Endodermal cell (in vitro differentiated cells): ENCODE data around the gene NCS1. TPM values are rescaled to one million over a fixed set of nuclear protein-coding genes. Genes with fewer than 3 reads are reported as not detected.

Experiments used
- DNase-seq: peaks from one replicate; pipeline ENCODE4 v3.0.0-alpha.2; 2017
- H3K27ac ChIP-seq: 2 replicates; pipeline ENCODE4 v1.5.1; 2013; ENCODE audit warnings: mild to moderate bottlenecking, low read depth, low read length, moderate library complexity
- H3K27me3 ChIP-seq: 2 replicates; pipeline ENCODE4 v1.6.1; 2013; ENCODE audit warnings: mild to moderate bottlenecking, low read length, moderate library complexity; ENCODE audit not compliant: insufficient read depth, control insufficient read depth, poor library complexity, severe bottlenecking
- H3K36me3 ChIP-seq: 2 replicates; pipeline ENCODE4 v1.7.0; 2013; ENCODE audit warnings: mild to moderate bottlenecking, low read length, moderate library complexity; ENCODE audit not compliant: control insufficient read depth, insufficient read depth
- H3K4me1 ChIP-seq: one replicate; pipeline ENCODE4 v1.7.0; 2013; ENCODE audit warnings: low read length; ENCODE audit not compliant: control insufficient read depth, insufficient read depth
- H3K4me3 ChIP-seq: 2 replicates; pipeline ENCODE4 v1.5.1; 2013; ENCODE audit warnings: mild to moderate bottlenecking, low read length, moderate library complexity
- H3K9ac ChIP-seq: 2 replicates; pipeline ENCODE4 v1.6.1; 2013; ENCODE audit warnings: mild to moderate bottlenecking, low read length, moderate library complexity; ENCODE audit not compliant: poor library complexity, severe bottlenecking; ENCODE audit errors: extremely low read depth
- H3K9me3 ChIP-seq: 2 replicates; pipeline ENCODE4 v1.6.1; 2013; ENCODE audit warnings: mild to moderate bottlenecking, low read length, moderate library complexity; ENCODE audit not compliant: control insufficient read depth
- H3K27ac Mint-ChIP-seq: 2 replicates; pipeline ENCODE4 v1.8.0; 2020; ENCODE audit warnings: mixed read lengths
- H3K27me3 Mint-ChIP-seq: 2 replicates; pipeline ENCODE4 v1.8.0; 2021; ENCODE audit warnings: mild to moderate bottlenecking, mixed read lengths; ENCODE audit not compliant: insufficient read depth
- H3K36me3 Mint-ChIP-seq: 2 replicates; pipeline ENCODE4 v1.8.0; 2020; ENCODE audit warnings: low read depth, mixed read lengths
- H3K4me1 Mint-ChIP-seq: 2 replicates; pipeline ENCODE4 v1.8.0; 2020; ENCODE audit warnings: mixed read lengths
- H3K4me3 Mint-ChIP-seq: 2 replicates; pipeline ENCODE4 v1.8.0; 2020; ENCODE audit warnings: mild to moderate bottlenecking, moderate library complexity, mixed read lengths
- H3K9me3 Mint-ChIP-seq: 2 replicates; pipeline ENCODE4 v1.8.0; 2020; ENCODE audit warnings: mild to moderate bottlenecking, mixed read lengths
- WGBS, 2 experiments: methylation state at CpG; one replicate each; pipeline versions ENCODE4 v1.1.5 to v1.1.7; 2013; ENCODE audit warnings: missing lambda C conversion rate in 2 of 2, mixed read lengths in 1 of 2; ENCODE audit not compliant: insufficient coverage in 1 of 2, insufficient read length in 1 of 2; 5-methylcytosine and 5-hydroxymethylcytosine counted together
- total RNA-seq, 2 donors: library from RNA; stranded (reverse); fragmentation: NEBNext Ultra II Directional in 1 of 2; extraction: Animal tissue kit (Norgen Biotek cat#: 25700) in 1 of 2; gene quantifications; 2 replicates in 1 of 2; 3 replicates in 1 of 2; pipeline ENCODE4 v1.2.1, GENCODE V29; 2021
- TF ChIP-seq, protein P1 (sequence below): fragments of 200-600 bp; sonication (generic); conservative IDR thresholded peaks from 2 replicates; pipeline ENCODE4 v1.5.0; 2021; ENCODE audit warnings: antibody characterized with exemption, mild to moderate bottlenecking

The NCS1 gene
- total RNA-seq, 2 donors from 2014 or later: 40.6 to 47.7 TPM

DNA sequence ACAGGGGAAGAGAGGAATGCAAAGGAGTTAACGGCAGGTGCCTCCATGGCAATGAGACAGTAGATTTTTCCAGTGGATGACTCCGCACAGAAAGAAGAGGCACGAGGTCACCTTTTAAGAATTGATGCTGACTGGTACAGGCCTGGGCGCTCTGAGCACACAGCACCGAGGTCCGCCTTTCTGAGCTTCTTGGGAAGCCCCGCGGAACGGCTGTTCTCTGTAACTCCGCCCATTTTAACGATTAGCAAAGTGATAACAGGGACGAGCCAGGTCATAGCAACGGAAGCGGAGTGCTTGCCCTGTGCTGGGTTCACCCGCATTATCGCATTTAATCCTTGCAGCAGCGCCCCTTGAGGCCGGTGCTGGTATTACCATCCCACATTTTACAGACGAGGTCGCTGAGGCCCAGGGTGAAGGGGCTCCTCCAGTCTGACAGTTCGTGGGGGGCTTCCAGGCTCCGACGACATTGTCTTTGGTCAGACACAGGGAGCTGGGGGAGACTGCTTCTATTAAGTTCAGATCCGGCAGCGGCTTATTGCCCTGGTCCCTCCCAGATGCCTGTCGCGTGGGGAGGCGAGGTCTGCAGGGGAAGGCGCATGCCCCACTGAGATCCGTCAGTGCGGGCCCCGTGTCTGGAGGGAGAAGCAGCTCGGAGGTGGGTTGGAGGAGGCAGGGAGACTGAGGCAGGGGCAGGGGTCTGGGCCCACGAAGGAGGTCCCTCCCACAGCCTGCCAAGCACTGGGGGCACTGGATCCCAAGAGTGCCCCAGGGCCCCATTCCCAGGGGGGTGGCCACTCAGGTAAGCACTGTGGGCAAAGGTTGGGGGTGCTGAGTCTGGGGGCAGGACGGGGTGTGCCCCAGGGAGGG is 71.0 kb downstream of the NCS1 start:
- no peaks in the 10 kb centered on the region for H3K4me1 ChIP-seq
- H3K27ac Mint-ChIP-seq: peak overlapping the region; percentile 52
- peak; percentile 97 for DNase-seq
- no peak overlapping the region for H3K4me3 ChIP-seq
- H3K4me1 Mint-ChIP-seq: peaks cover 12% of the 10 kb centered on the region
- H3K36me3 Mint-ChIP-seq: no peaks in the 10 kb centered on the region
- peaks cover 7% of the 10 kb centered on the region for H3K27me3 Mint-ChIP-seq
- 21 to 39% methylated on average over 24 to 35 of the region's 35 CpGs for WGBS, 2 experiments
- H3K9ac ChIP-seq: no peak overlapping the region
- no peaks in the 10 kb centered on the region for H3K36me3 ChIP-seq
- H3K27ac ChIP-seq: no peak overlapping the region
- H3K4me3 Mint-ChIP-seq: peak overlapping the region; percentile 30
- no peaks in the 10 kb centered on the region for H3K9me3 Mint-ChIP-seq
- TF ChIP-seq, protein P1, sequence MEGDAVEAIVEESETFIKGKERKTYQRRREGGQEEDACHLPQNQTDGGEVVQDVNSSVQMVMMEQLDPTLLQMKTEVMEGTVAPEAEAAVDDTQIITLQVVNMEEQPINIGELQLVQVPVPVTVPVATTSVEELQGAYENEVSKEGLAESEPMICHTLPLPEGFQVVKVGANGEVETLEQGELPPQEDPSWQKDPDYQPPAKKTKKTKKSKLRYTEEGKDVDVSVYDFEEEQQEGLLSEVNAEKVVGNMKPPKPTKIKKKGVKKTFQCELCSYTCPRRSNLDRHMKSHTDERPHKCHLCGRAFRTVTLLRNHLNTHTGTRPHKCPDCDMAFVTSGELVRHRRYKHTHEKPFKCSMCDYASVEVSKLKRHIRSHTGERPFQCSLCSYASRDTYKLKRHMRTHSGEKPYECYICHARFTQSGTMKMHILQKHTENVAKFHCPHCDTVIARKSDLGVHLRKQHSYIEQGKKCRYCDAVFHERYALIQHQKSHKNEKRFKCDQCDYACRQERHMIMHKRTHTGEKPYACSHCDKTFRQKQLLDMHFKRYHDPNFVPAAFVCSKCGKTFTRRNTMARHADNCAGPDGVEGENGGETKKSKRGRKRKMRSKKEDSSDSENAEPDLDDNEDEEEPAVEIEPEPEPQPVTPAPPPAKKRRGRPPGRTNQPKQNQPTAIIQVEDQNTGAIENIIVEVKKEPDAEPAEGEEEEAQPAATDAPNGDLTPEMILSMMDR: peak; percentile 93
- H3K27me3 ChIP-seq: no peaks in the 10 kb centered on the region
- no peaks in the 10 kb centered on the region for H3K9me3 ChIP-seq

DNA sequence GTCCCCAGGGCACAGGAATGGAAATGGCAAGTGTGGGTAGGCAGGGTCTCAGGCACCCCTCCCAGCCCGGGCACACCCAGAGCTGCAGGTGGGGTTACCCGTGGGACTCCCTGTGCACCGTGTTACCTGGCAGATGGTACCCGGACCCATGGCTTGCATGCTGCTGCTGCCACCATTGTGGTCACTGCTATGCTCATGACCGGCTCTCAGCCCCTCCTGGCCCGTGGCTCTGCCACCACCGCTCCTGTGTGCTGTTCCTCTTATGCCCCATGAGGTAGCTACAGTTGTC is 71.6 kb downstream of the NCS1 start:
- peaks cover 7% of the 10 kb centered on the region for H3K27me3 Mint-ChIP-seq
- no peaks in the 10 kb centered on the region for H3K9me3 Mint-ChIP-seq
- H3K4me3 ChIP-seq: no peak overlapping the region
- H3K27me3 ChIP-seq: no peaks in the 10 kb centered on the region
- H3K9me3 ChIP-seq: no peaks in the 10 kb centered on the region
- no peaks in the 10 kb centered on the region for H3K36me3 ChIP-seq
- no peak overlapping the region for H3K27ac Mint-ChIP-seq
- H3K36me3 Mint-ChIP-seq: no peaks in the 10 kb centered on the region
- no peaks in the 10 kb centered on the region for H3K4me1 ChIP-seq
- WGBS, 2 experiments: 91 to 93% methylated on average over 7 of the region's 7 CpGs
- H3K4me3 Mint-ChIP-seq: no peak overlapping the region
- no peak overlapping the region for H3K9ac ChIP-seq
- H3K4me1 Mint-ChIP-seq: peaks cover 12% of the 10 kb centered on the region
- TF ChIP-seq, protein P1: no peak
- DNase-seq: no peak
- no peak overlapping the region for H3K27ac ChIP-seq

DNA sequence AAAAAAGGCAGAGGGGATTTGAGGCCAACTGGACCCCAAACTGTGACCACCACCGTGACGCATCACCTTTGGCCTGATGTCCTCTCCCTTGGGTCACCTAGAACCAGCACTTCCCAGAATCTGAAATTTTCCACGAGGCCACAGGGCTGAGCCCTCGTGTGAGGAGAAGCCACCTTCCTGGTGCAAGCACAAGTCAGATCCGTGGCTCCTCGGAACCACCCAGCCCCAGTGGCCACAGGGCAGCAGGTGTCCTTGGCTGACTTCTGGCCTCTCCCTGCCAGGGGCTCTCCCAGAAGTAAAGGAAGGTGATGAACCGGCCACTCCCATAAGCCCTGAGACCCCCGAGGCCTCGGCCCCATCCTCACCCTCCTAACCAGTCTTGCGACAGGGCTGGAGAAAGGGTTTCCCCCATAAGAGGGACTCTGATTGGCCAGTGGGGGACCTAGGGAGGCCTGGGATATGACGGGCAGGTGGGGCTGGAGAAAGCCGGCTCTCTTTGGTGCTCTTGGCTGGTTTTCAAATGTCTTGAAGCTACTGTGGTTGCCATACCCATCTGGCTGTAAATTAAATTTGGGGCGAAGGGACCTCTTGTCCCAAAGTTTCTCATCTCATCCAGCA is 72.5 kb downstream of the NCS1 start:
- no peaks in the 10 kb centered on the region for H3K9me3 Mint-ChIP-seq
- H3K9me3 ChIP-seq: no peaks in the 10 kb centered on the region
- 93 to 95% methylated on average over 4 to 13 of the region's 13 CpGs for WGBS, 2 experiments
- H3K36me3 ChIP-seq: no peaks in the 10 kb centered on the region
- H3K27ac Mint-ChIP-seq: no peak overlapping the region
- no peaks in the 10 kb centered on the region for H3K27me3 ChIP-seq
- no peak overlapping the region for H3K27ac ChIP-seq
- H3K9ac ChIP-seq: no peak overlapping the region
- H3K4me3 ChIP-seq: no peak overlapping the region
- no peaks in the 10 kb centered on the region for H3K36me3 Mint-ChIP-seq
- H3K4me1 ChIP-seq: no peaks in the 10 kb centered on the region
- TF ChIP-seq, protein P1: no peak
- H3K4me1 Mint-ChIP-seq: peaks cover 12% of the 10 kb centered on the region
- H3K27me3 Mint-ChIP-seq: peaks cover 7% of the 10 kb centered on the region
- no peak overlapping the region for H3K4me3 Mint-ChIP-seq
- peak; percentile 35 for DNase-seq
